ENCODE measurements around the gene EML4. TPM values are rescaled to one million over a fixed set of nuclear protein-coding genes. Genes with fewer than 3 reads are reported as not detected.

EML4 gene
- total RNA-seq, 1 experiment from 2014 or later: 68.2 TPM

GRCh38 chr2:42178335-42178734 lies 9.2 kb downstream of the EML4 start:
- intact Hi-C loops (cut with micrococcal nuclease; ENCODE audit: unreplicated experiment): no loop called here
- H3K9me3 Mint-ChIP-seq (ENCODE audit: low read depth, unreplicated experiment): no peaks in the 10 kb centered on the region
- no peaks in the 10 kb centered on the region for H3K27me3 Mint-ChIP-seq (ENCODE audit: unreplicated experiment)
- BruUV-seq (replicated peaks): no TSS peak
- no peak for TF ChIP-seq CTCF (IDR thresholded peaks at IDR 0.05; ENCODE audit: unreplicated experiment)
- H3K36me3 Mint-ChIP-seq (ENCODE audit: insufficient read depth, unreplicated experiment): no peaks in the 10 kb centered on the region
- H3K4me1 Mint-ChIP-seq (ENCODE audit: low read depth, unreplicated experiment): peaks cover 29% of the 10 kb centered on the region
- no peak overlapping the region for H3K27ac Mint-ChIP-seq (ENCODE audit: unreplicated experiment)
- DNase-seq: no peak
- no peak overlapping the region for H3K4me3 Mint-ChIP-seq (ENCODE audit: low read depth, unreplicated experiment)
- CTCF ChIA-PET: no interaction called here

GRCh38 chr2:42180300-42180699 lies 11.1 kb downstream of the EML4 start:
- BruUV-seq (replicated peaks): no TSS peak
- peaks cover 41% of the 10 kb centered on the region for H3K4me1 Mint-ChIP-seq (ENCODE audit: low read depth, unreplicated experiment)

GRCh38 chr2:42182654-42183308 lies 13.6 kb downstream of the EML4 start:
- Mint-ChIP-seq H3K4me1 (ENCODE audit: low read depth, unreplicated experiment) (peaks cover 34% of the 10 kb centered on the region), H3K36me3 (ENCODE audit: insufficient read depth, unreplicated experiment) (no peaks in the 10 kb centered on the region), H3K9me3 (ENCODE audit: low read depth, unreplicated experiment) (no peaks in the 10 kb centered on the region), H3K27ac (ENCODE audit: unreplicated experiment) (no peak overlapping the region), H3K27me3 (ENCODE audit: unreplicated experiment) (no peaks in the 10 kb centered on the region), H3K4me3 (ENCODE audit: low read depth, unreplicated experiment) (no peak overlapping the region)
- CTCF ChIA-PET: no interaction called here
- no peak for TF ChIP-seq CTCF (IDR thresholded peaks at IDR 0.05; ENCODE audit: unreplicated experiment)
- BruUV-seq (replicated peaks): no TSS peak
- intact Hi-C loops (cut with micrococcal nuclease; ENCODE audit: unreplicated experiment): no loop called here
- no peak for DNase-seq

More at GRCh38 chr2:42180300-42180699, 11.1 kb downstream of the EML4 start:
- Mint-ChIP-seq H3K27ac (ENCODE audit: unreplicated experiment) (no peak overlapping the region), H3K36me3 (ENCODE audit: insufficient read depth, unreplicated experiment) (no peaks in the 10 kb centered on the region), H3K4me3 (ENCODE audit: low read depth, unreplicated experiment) (no peak overlapping the region), H3K27me3 (ENCODE audit: unreplicated experiment) (no peaks in the 10 kb centered on the region), H3K9me3 (ENCODE audit: low read depth, unreplicated experiment) (no peaks in the 10 kb centered on the region)
- CTCF ChIA-PET: no interaction called here
- TF ChIP-seq CTCF (IDR thresholded peaks at IDR 0.05; ENCODE audit: unreplicated experiment): no peak
- DNase-seq: no peak
- intact Hi-C loops (cut with micrococcal nuclease; ENCODE audit: unreplicated experiment): no loop called here

GRCh38 chr2:42183775-42184174 lies 14.6 kb downstream of the EML4 start:
- CTCF ChIA-PET: no interaction called here
- intact Hi-C loops (cut with micrococcal nuclease; ENCODE audit: unreplicated experiment): no loop called here
- H3K36me3 Mint-ChIP-seq (ENCODE audit: insufficient read depth, unreplicated experiment): no peaks in the 10 kb centered on the region
- no peak for TF ChIP-seq CTCF (IDR thresholded peaks at IDR 0.05; ENCODE audit: unreplicated experiment)
- DNase-seq: no peak
- no TSS peak for BruUV-seq (replicated peaks)
- H3K27ac Mint-ChIP-seq (ENCODE audit: unreplicated experiment): no peak overlapping the region
- no peaks in the 10 kb centered on the region for H3K27me3 Mint-ChIP-seq (ENCODE audit: unreplicated experiment)
- no peaks in the 10 kb centered on the region for H3K9me3 Mint-ChIP-seq (ENCODE audit: low read depth, unreplicated experiment)
- peaks cover 32% of the 10 kb centered on the region for H3K4me1 Mint-ChIP-seq (ENCODE audit: low read depth, unreplicated experiment)
- H3K4me3 Mint-ChIP-seq (ENCODE audit: low read depth, unreplicated experiment): no peak overlapping the region

All from Calu3 (cell line).